Stomach (tissue), 4 donors: Measurements from ENCODE around the gene CD14.
"Not testable (repeated sequence)": the region's sequence is repeated elsewhere in the genome, so short reads cannot be mapped to it uniquely, and the experiment has no call there.

Experiments used
- CTCF ChIP-seq, 7 experiments: fragments of 450-650 bp in 4 of 7; fragments of 200-600 bp in 3 of 7; sonication (generic) in 3 of 7; IDR thresholded peaks; one replicate each; pipeline ENCODE4 v1.5.1; 2016 to 2019; ENCODE audit warnings: antibody characterized with exemption in 7 of 7, control low read depth in 2 of 7, mild to moderate bottlenecking in 1 of 7
- POLR2A ChIP-seq, 4 donors: fragments of 450-650 bp; IDR thresholded peaks; one replicate each; pipeline ENCODE4 v1.6.1; 2016; ENCODE audit warnings: antibody characterized with exemption in 4 of 4, control low read depth in 2 of 4, mild to moderate bottlenecking in 1 of 4, moderate library complexity in 1 of 4
- POLR2AphosphoS5 ChIP-seq, 3 donors: sonication (generic); formaldehyde crosslinking; IDR thresholded peaks; one replicate each; pipeline ENCODE4 v1.6.1; 2016; ENCODE audit warnings: antibody characterized with exemption in 3 of 3

GRCh38 chr5:140660371-140660770 is 27.4 kb upstream of the CD14 start:
- TF ChIP-seq CTCF, POLR2A, POLR2AphosphoS5 (IDR thresholded peaks at IDR 0.05): not testable (repeated sequence)
